Measurements from ENCODE around the gene KCNQ1. TPM values are rescaled to one million over a fixed set of nuclear protein-coding genes. Genes with fewer than 3 reads are reported as not detected.

Gene KCNQ1
- polyA plus RNA-seq, 1 of the 3 experiments (the other 2 are of a cell fraction): 0.05 TPM

DNA sequence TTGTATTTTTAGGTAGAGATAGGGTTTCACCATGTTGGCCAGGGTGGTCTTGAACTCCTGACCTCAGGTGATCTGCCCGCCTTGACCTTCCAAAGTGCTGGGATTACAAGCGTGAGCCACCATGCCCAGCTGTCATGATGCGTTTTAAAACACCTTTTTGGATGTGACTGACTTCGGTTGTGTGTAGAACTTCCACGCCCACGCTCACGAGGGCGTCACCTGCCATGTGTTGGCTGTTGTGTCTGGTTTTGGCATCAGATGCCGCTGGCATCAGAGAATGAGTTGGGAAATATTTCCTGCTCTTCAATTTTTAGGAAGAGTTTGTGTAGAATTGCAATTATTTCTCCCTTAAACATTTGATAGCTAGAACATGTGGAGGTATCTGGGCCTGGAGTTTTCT, 109.1 kb downstream of the KCNQ1 start:
- no peak overlapping the region for H2AFZ ChIP-seq (ENCODE audit: low read depth)
- H3K9me2 ChIP-seq: no peaks in the 10 kb centered on the region
- H3K4me2 ChIP-seq: no peak overlapping the region
- DNase-seq: no peak
- no peak overlapping the region for H3K27ac ChIP-seq (ENCODE audit: low read depth in 2 of 2, low read length in 1 of 2)
- H3K9ac ChIP-seq: no peak overlapping the region
- 51% methylated on average over 9 of the region's 9 CpGs for WGBS (ENCODE audit: low lambda C conversion rate)
- no peaks in the 10 kb centered on the region for H3K27me3 ChIP-seq (ENCODE audit: insufficient read depth)
- no peak for TF ChIP-seq GATA2 (CRISPR knock-in tag; IDR thresholded peaks at IDR 0.05)
- TF ChIP-seq, protein P1, sequence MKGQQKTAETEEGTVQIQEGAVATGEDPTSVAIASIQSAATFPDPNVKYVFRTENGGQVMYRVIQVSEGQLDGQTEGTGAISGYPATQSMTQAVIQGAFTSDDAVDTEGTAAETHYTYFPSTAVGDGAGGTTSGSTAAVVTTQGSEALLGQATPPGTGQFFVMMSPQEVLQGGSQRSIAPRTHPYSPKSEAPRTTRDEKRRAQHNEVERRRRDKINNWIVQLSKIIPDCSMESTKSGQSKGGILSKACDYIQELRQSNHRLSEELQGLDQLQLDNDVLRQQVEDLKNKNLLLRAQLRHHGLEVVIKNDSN (IDR thresholded peaks at IDR 0.05; ENCODE audit: borderline replicate concordance, low read depth): no peak
- no peak for TF ChIP-seq TCF12 (IDR thresholded peaks at IDR 0.05)
- no peak for TF ChIP-seq SMC3 (IDR thresholded peaks at IDR 0.05; ENCODE audit: low read depth, low read length)
- TF ChIP-seq, protein P2, sequence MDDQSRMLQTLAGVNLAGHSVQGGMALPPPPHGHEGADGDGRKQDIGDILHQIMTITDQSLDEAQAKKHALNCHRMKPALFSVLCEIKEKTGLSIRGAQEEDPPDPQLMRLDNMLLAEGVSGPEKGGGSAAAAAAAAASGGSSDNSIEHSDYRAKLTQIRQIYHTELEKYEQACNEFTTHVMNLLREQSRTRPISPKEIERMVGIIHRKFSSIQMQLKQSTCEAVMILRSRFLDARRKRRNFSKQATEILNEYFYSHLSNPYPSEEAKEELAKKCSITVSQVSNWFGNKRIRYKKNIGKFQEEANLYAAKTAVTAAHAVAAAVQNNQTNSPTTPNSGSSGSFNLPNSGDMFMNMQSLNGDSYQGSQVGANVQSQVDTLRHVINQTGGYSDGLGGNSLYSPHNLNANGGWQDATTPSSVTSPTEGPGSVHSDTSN (IDR thresholded peaks at IDR 0.05): no peak
- ChIA-PET CTCF (interaction anchor here (1.1 to 2.7 kb wide), 5 partner anchors 21 to 335 kb away, joined by 3 to 14 read pairs (median 10); partner anchors contain the start of gene CDKN1C), POLR2A (no interaction called here)
- no peaks in the 10 kb centered on the region for H3K9me3 ChIP-seq
- H3K36me3 ChIP-seq (replicated peaks in 1 of 2; ENCODE audit: control insufficient read depth in 1 of 2, insufficient read depth in 2 of 2, low read length in 1 of 2): no peaks in the 10 kb centered on the region
- H3K4me1 ChIP-seq (ENCODE audit: control insufficient read depth in 1 of 2, insufficient read depth in 2 of 2, low read depth in 1 of 2, low read length in 1 of 2): no peaks in the 10 kb centered on the region
- H3F3A ChIP-seq (replicated peaks; ENCODE audit: insufficient read depth): no peaks in the 10 kb centered on the region
- H3K79me2 ChIP-seq (ENCODE audit: insufficient read depth): no peaks in the 10 kb centered on the region
- H4K20me1 ChIP-seq (ENCODE audit: insufficient read depth): no peaks in the 10 kb centered on the region
- no peak overlapping the region for H3K4me3 ChIP-seq (ENCODE audit: low read depth in 2 of 2, low read length in 1 of 2)

DNA sequence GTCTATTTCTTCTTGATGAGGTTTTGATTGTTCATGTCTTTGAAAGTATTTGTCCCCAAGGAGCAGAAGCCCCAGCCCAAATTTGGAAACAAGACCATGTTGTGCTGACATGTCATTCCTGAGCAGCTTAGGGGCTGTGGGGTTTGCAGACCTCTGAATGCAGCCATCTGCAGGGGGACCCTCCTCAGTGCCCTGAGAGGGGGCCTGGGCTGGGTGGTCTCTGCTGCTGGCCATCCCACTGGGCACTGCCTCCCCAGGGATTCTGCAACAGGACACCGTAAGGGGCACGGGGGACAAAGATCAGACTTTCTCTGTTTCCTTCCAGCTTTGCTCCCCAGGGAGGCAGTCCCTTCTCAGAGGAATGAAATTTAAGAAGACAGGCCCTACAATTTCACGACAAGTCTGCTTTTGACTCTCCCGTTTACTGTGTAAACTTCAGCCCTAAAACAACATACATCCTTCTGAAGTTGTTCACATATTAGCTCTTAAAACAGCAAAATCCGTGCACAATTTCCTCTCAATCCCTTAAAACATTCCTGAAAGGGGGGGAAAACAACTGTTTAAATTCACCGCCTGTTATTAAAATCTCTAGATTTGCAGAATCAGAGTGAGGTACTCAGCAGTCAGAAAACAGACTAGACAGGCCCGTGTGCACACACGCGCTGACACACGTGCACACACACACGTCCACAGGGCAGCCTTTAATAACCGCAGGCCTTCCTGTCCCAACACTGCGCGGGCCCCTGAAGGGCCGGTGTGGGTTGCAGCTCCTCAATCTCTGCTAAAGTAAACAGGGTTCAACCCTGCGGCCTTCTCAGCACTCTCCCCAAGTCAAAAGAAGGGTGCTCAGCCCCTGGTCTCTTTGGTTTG, 109.8 kb downstream of the KCNQ1 start:
- Histone ChIP-seq H3K4me1 (ENCODE audit: control insufficient read depth in 1 of 2, insufficient read depth in 2 of 2, low read depth in 1 of 2, low read length in 1 of 2) (no peaks in the 10 kb centered on the region), H3K79me2 (ENCODE audit: insufficient read depth) (no peaks in the 10 kb centered on the region), H3K27me3 (ENCODE audit: insufficient read depth) (no peaks in the 10 kb centered on the region), H3K4me2 (no peak overlapping the region), H2AFZ (ENCODE audit: low read depth) (no peak overlapping the region), H3K27ac (ENCODE audit: low read depth in 2 of 2, low read length in 1 of 2) (no peak overlapping the region), H3K36me3 (replicated peaks in 1 of 2; ENCODE audit: control insufficient read depth in 1 of 2, insufficient read depth in 2 of 2, low read length in 1 of 2) (no peaks in the 10 kb centered on the region), H4K20me1 (ENCODE audit: insufficient read depth) (no peaks in the 10 kb centered on the region), H3K4me3 (ENCODE audit: low read depth in 2 of 2, low read length in 1 of 2) (no peak overlapping the region), H3K9ac (no peak overlapping the region), H3K9me2 (no peaks in the 10 kb centered on the region), H3F3A (replicated peaks; ENCODE audit: insufficient read depth) (no peaks in the 10 kb centered on the region), H3K9me3 (no peaks in the 10 kb centered on the region)
- ChIA-PET CTCF (interaction anchor here (1.0 to 2.7 kb wide), 6 partner anchors 21 to 338 kb away, joined by 3 to 14 read pairs (median 8); partner anchors contain the start of gene CDKN1C), POLR2A (no interaction called here)
- 76% methylated on average over 16 of the region's 16 CpGs for WGBS (ENCODE audit: low lambda C conversion rate)
- DNase-seq: no peak
- TF ChIP-seq YY1 (IDR thresholded peaks at IDR 0.05; ENCODE audit: low read depth) (no peak), CHD2 (IDR thresholded peaks at IDR 0.05; ENCODE audit: low read length, partially characterized antibody) (no peak), RFX5 (IDR thresholded peaks at IDR 0.05; ENCODE audit: low read length) (no peak), MEF2A (IDR thresholded peaks at IDR 0.05; ENCODE audit: borderline replicate concordance, low read depth) (no peak), RAD21 (IDR thresholded peaks at IDR 0.05; ENCODE audit: low read length) (no peak), FOXJ3 (CRISPR knock-in tag; IDR thresholded peaks at IDR 0.05) (no peak)
- TF ChIP-seq, protein P3, sequence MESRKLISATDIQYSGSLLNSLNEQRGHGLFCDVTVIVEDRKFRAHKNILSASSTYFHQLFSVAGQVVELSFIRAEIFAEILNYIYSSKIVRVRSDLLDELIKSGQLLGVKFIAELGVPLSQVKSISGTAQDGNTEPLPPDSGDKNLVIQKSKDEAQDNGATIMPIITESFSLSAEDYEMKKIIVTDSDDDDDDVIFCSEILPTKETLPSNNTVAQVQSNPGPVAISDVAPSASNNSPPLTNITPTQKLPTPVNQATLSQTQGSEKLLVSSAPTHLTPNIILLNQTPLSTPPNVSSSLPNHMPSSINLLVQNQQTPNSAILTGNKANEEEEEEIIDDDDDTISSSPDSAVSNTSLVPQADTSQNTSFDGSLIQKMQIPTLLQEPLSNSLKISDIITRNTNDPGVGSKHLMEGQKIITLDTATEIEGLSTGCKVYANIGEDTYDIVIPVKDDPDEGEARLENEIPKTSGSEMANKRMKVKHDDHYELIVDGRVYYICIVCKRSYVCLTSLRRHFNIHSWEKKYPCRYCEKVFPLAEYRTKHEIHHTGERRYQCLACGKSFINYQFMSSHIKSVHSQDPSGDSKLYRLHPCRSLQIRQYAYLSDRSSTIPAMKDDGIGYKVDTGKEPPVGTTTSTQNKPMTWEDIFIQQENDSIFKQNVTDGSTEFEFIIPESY (IDR thresholded peaks at IDR 0.05; ENCODE audit: borderline replicate concordance, low read depth): no peak
- TF ChIP-seq, protein P4, sequence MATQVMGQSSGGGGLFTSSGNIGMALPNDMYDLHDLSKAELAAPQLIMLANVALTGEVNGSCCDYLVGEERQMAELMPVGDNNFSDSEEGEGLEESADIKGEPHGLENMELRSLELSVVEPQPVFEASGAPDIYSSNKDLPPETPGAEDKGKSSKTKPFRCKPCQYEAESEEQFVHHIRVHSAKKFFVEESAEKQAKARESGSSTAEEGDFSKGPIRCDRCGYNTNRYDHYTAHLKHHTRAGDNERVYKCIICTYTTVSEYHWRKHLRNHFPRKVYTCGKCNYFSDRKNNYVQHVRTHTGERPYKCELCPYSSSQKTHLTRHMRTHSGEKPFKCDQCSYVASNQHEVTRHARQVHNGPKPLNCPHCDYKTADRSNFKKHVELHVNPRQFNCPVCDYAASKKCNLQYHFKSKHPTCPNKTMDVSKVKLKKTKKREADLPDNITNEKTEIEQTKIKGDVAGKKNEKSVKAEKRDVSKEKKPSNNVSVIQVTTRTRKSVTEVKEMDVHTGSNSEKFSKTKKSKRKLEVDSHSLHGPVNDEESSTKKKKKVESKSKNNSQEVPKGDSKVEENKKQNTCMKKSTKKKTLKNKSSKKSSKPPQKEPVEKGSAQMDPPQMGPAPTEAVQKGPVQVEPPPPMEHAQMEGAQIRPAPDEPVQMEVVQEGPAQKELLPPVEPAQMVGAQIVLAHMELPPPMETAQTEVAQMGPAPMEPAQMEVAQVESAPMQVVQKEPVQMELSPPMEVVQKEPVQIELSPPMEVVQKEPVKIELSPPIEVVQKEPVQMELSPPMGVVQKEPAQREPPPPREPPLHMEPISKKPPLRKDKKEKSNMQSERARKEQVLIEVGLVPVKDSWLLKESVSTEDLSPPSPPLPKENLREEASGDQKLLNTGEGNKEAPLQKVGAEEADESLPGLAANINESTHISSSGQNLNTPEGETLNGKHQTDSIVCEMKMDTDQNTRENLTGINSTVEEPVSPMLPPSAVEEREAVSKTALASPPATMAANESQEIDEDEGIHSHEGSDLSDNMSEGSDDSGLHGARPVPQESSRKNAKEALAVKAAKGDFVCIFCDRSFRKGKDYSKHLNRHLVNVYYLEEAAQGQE (IDR thresholded peaks at IDR 0.05; ENCODE audit: low read depth, low read length): no peak
- TF ChIP-seq, protein P2 (IDR thresholded peaks at IDR 0.05): no peak

Data from SK-N-SH (cell line).